GM21786 (cell line): ENCODE measurements around the gene THUMPD2.

Experiments used
- ATAC-seq: cut with Tn5 transposase; IDR thresholded peaks from one replicate; pipeline ENCODE4 v1.9.1; 2021; ENCODE audit not compliant: unreplicated experiment

The THUMPD2 gene

GRCh38 chr2:39719317-39719716 is 59.7 kb downstream of the THUMPD2 start:
- ATAC-seq: no peak

- ATAC-seq: no peak
Observed at GRCh38 chr2:39718483-39718882, 60.6 kb downstream of the THUMPD2 start.

- no peak for ATAC-seq
Observed at GRCh38 chr2:39717067-39717466, 62.0 kb downstream of the THUMPD2 start.

- ATAC-seq: no peak
Observed at GRCh38 chr2:39715822-39716221, 63.2 kb downstream of the THUMPD2 start.

DNA sequence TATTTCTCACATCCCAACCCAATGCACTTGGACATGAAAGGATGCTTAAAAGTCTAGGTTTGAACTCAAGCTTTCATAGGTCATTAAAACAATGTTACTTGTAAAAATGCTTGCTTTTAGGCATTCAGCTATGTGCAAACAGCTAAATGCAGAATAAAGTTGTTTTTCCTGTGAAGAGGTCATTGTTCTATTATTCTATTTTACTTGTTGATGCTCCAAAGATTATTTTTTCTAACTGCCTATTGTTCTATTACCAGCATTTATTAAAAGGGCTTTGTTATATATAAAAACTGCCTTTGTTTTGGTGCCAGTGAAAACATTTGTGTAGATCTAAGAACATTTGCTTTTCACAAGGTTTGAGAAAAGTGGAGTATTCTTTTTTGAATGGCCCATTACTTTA is 64.0 kb downstream of the THUMPD2 start:
- no peak for ATAC-seq

DNA sequence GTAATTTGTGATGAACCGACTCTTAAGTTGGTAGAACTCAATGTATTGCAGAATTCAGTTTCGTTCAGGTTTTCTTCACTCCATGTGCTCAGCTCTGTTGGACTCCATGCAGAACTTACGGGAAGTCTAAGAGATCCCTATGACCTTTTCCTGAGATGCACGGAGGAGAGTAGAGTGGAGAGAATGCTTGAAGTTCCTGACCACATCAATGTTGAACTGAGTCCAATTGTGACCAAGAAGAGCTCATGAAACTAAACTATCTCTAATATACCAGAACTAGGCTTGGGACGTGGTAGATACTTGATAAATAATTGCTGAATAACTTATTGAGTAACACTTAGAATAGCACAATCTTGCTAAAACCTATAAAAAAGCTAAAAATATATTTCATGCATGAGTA is 66.1 kb downstream of the THUMPD2 start:
- no peak for ATAC-seq

- no peak for ATAC-seq
Observed at GRCh38 chr2:39710807-39711206, 68.3 kb downstream of the THUMPD2 start.

DNA sequence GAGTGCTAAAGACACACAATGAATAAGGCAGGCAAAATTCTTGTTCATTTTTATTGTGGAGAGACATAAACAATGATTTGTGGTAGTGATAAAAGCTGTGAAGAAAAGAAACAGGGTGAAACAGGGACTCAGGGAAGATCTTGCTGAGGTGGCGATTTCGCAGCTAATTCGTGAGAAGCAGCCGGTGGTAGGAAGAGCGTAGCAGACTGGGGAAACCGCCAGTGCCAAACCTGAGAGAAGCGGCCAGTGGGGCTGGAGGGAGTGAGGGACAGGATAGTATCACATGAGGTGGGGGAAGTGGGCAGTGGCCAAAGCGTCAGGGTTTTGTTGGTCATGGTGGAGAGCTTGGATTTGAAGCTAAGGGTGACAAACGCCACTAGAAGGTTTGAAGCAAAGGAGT is 71.1 kb downstream of the THUMPD2 start:
- ATAC-seq: no peak

GRCh38 chr2:39706945-39707344 is 72.1 kb downstream of the THUMPD2 start:
- ATAC-seq: no peak

DNA sequence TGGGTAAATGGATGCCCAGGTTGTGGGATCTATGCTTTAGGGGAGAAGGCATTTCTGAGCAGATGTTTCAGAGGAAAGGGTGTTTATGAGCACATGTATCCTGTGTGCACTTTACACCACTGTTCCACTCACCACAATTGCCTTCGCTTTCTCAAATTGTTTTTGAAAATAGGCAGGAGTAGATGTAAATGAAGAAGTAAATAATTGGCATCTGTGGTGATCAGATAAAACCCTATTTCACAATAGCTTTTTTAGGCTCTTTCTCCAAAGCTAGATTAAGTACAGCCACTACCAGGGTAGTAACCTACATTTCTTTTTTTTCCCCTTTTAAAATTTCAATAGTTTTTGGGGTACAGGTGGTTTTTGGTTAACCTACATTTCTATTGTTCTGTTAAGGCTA is 72.7 kb downstream of the THUMPD2 start:
- ATAC-seq: no peak

- no peak for ATAC-seq
Observed at GRCh38 chr2:39705638-39706037, 73.4 kb downstream of the THUMPD2 start.

- ATAC-seq: no peak
Observed at GRCh38 chr2:39704540-39704939, 74.5 kb downstream of the THUMPD2 start.

DNA sequence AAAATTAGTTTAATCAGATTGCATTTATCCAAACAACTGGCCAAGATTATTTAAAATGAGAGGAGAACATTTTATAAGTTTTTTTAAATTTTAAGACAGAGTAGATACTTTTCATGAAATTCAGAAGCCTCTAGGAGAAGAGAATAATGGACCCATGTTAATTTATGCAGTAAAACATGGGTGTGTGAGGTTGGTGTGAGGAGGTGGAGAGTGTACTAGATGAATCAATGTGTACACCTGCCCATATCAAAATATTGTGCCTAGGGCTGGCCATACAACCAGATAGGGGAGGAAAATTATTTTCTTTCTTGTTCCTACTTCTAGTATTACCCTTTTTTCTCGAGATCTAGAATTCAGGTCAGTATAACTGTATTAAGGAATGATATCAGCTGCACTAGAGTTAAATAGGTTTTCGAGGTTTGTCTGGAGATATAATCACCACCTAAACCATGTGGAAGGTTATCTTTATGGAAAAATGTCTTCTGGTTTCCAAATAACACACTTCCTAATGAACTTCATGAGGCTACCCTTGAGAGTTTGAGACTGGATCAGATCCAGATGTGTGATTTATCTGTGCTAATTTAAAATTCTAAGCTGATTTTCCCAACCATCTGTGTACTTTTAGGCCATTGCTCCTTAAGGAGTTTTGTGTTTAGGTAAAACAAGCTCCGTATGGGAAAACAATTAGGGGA is 75.7 kb downstream of the THUMPD2 start:
- ATAC-seq: no peak

DNA sequence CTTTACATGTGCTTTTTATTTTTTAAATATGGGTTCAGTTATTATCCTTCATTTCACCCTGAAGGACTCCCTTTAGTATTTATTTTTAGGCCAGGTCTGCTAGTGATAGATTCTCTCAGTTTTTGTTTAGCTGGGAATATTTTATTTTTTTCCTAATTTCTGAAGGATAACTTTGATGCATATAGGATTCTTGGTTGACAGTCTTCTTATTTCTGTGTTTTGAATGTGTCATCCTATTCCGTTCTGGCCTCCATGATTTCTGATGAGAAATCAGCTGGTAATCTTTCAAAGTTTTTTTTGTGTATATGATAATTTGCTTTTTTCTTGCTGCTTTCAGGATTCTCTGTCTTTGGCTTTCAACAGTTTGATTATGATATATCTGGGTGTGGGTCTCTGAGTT is 77.9 kb downstream of the THUMPD2 start:
- ATAC-seq: no peak

DNA sequence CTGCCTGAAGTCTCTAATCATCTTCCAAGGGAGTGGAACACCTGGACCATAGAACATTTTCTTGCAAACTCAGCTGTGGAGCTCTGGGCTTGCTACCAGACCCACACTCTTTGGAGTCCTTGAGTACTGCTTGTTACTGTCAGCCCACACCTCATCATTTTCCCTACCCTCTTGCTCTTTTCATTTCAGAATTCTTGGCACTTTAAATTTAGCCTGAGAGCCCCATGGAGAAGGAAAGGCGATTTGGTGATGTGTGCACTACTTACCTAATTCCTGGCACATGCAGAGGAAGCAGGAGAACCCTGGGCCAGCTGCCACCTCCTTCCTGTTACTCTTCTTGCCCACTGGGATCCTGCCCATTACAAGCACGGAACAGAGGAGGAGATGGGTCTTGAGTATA is 81.6 kb downstream of the THUMPD2 start:
- ATAC-seq: no peak

DNA sequence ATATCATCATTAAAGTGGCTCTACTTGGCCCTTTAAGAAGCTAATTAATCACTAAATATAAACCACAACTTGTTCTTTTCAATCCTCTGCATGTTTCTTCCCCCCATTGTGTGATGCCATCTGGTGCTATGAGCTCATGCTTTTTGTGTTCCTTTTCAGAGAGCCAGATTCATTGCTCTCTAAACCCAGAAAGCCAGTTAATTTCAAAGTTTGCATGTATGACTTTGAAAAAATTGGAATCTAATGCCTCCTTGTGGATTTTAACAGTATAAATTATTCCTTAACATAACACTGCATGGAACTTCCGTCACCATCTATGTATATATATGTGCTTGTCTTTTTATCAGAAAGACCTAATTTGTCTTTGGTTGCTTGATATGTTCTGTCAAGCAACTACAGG is 82.2 kb downstream of the THUMPD2 start:
- ATAC-seq: no peak

DNA sequence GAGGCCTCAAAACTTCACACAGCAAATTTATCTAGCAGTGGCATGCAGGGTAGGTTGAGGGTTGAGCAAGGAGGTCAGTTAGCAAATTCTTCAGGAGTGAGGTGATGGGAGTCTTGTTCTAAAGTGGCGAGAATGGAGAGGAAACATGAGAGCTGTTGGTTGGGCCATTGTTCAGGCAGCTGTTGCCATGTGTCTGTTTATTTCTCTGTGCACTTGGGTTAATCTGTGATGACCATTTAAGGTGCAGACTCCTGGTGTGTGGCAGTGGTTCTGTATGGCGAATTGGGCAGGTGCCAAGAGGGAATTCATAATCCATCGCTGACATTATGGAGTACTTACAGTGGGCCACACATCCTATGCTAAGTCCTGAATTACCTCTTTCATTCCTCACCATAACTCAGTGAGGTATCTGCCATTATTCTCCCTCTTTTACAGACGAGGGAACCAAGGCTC is 82.9 kb downstream of the THUMPD2 start:
- ATAC-seq: no peak

DNA sequence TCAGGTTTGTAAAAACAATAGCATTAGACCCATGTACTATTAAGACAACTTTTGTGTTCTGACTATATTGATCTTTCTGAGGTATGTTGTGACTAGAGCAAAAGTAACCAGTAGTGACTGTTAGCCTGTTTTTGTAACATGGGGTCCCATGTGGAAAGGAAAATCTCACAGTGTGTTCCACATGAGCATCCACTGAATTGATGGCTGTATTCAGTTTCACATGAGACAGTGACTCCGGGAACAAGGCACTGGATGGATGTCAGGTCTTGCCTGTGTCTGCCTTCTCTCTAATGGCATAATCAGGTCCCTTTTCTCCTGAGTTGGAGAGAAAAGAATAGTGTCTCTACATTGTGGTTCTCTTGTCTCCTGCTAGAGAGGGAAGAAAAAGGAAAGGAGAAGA is 85.8 kb downstream of the THUMPD2 start:
- no peak for ATAC-seq

DNA sequence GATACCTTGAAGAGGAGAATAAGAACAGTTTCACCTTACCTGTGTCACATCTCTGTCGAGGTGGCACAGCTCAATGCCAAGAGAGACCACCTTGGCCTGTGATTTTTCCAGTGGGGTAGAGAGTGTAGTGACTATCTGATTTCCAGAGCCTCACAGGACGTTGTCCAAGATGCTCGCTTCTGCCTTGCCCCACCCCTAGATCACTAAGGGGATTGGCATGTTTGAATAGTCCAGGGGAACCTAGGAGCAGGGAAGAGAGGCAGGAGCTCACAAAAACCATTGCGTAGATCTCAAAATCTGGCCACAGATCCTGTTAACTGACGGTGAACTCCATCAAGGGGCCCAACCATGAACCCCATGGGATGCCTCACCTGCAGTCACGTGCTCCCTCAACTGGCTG is 89.2 kb downstream of the THUMPD2 start:
- ATAC-seq: no peak

DNA sequence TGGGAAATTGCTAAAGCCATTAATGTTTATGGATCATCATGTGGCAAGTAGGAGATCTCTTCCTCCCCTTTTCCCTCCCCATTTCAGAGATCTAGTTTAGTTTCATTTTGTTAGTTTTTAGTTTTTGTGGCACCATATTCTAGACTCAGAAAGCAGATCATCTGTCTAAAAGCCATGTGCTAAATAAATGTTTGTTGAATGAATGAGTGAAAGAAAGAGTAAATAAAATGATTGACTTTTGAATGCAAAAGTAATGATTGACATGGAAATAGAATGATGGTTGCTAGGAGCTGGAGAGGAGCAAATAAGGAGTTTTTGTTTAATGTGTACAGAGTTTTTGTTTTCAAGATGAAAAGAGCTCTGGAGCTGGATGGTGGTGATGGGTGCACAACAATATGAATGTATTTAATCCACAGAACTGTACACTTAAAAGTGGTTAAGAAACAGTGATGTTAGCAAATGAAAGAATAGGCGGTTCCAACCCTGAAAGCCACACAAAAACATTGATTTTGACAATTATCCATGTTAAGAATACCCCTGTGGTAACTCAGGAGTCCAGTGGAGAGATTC is 89.7 kb downstream of the THUMPD2 start:
- ATAC-seq: no peak

GRCh38 chr2:39688181-39688580 is 90.9 kb downstream of the THUMPD2 start:
- no peak for ATAC-seq

- no peak for ATAC-seq
Observed at GRCh38 chr2:39686456-39686855, 92.6 kb downstream of the THUMPD2 start.
